CD14-positive monocyte (primary cell): ENCODE results near the gene SLC26A9. TPM values are rescaled to one million over a fixed set of nuclear protein-coding genes. Genes with fewer than 3 reads are reported as not detected.
A peak's percentile ranks its signal among the peaks of the same experiment; 100 is the strongest.

ENCODE experiments used
- DNase-seq, 3 donors: peaks; one replicate each; pipeline ENCODE4 v3.0.0-alpha.2; 2011 to 2022
- H2AFZ ChIP-seq: 2 replicates; pipeline ENCODE4 v1.6.0; 2012; ENCODE audit warnings: mild to moderate bottlenecking, low read depth, low read length, inconsistent platforms; ENCODE audit not compliant: insufficient read depth, poor library complexity, severe bottlenecking
- H3K27ac ChIP-seq, 2 donors: 1 replicate in 1 of 2; 2 replicates in 1 of 2; pipeline ENCODE4 v1.5.1; 2012 to 2013; ENCODE audit warnings: low read length in 2 of 2, control low read depth in 1 of 2, inconsistent platforms in 1 of 2, low read depth in 1 of 2, mild to moderate bottlenecking in 1 of 2
- H3K27me3 ChIP-seq, 2 donors: one replicate each; pipeline versions ENCODE4 v1.6.0 to v1.6.1; 2011 to 2013; ENCODE audit warnings: low read length in 2 of 2; ENCODE audit not compliant: control insufficient read depth in 2 of 2, insufficient read depth in 2 of 2
- H3K36me3 ChIP-seq, 2 donors: replicated peaks in 1 of 2; 1 replicate in 1 of 2; 2 replicates in 1 of 2; pipeline versions ENCODE4 v1.5.1 to v1.6.1; 2012 to 2013; ENCODE audit warnings: low read length in 2 of 2, control low read depth in 1 of 2, inconsistent platforms in 1 of 2, mild to moderate bottlenecking in 1 of 2; ENCODE audit not compliant: insufficient read depth in 2 of 2, control insufficient read depth in 1 of 2
- H3K4me1 ChIP-seq, 2 donors: 1 replicate in 1 of 2; 2 replicates in 1 of 2; pipeline versions ENCODE4 v1.5.1 to v1.6.1; 2012 to 2013; ENCODE audit warnings: low read length in 2 of 2, control low read depth in 1 of 2, inconsistent platforms in 1 of 2, mild to moderate bottlenecking in 1 of 2, moderate library complexity in 1 of 2; ENCODE audit not compliant: insufficient read depth in 2 of 2, control insufficient read depth in 1 of 2
- H3K4me2 ChIP-seq: replicated peaks from 2 replicates; pipeline ENCODE3; 2012; ENCODE audit warnings: low read length, moderate library complexity, mild to moderate bottlenecking; ENCODE audit not compliant: poor library complexity, severe bottlenecking; ENCODE audit errors: extremely low read depth
- H3K4me3 ChIP-seq, 3 experiments: fragments of 200-600 bp in 1 of 3; sonication (generic) in 1 of 3; replicated peaks in 1 of 3; 1 replicate in 2 of 3; 2 replicates in 1 of 3; pipeline ENCODE4 v1.5.1; 2011 to 2013; ENCODE audit warnings: low read length in 3 of 3, mild to moderate bottlenecking in 3 of 3, control low read depth in 2 of 3, low read depth in 2 of 3, inconsistent platforms in 1 of 3, moderate library complexity in 1 of 3
- H3K79me2 ChIP-seq: 2 replicates; pipeline ENCODE4 v1.6.0; 2012; ENCODE audit warnings: mild to moderate bottlenecking, control low read depth, inconsistent platforms, low read length, moderate library complexity; ENCODE audit not compliant: insufficient read depth
- H3K9ac ChIP-seq: 2 replicates; pipeline ENCODE4 v1.6.0; 2017; ENCODE audit warnings: low read length, mild to moderate bottlenecking; ENCODE audit not compliant: insufficient read depth, poor library complexity, severe bottlenecking
- H3K9me3 ChIP-seq, 2 donors: replicated peaks in 1 of 2; 1 replicate in 1 of 2; 2 replicates in 1 of 2; pipeline versions ENCODE4 v1.5.1 to v1.6.1; 2012 to 2013; ENCODE audit warnings: low read length in 2 of 2, control low read depth in 1 of 2; ENCODE audit not compliant: control insufficient read depth in 1 of 2, insufficient read depth in 1 of 2
- H4K20me1 ChIP-seq: 2 replicates; pipeline ENCODE4 v1.6.0; 2012; ENCODE audit warnings: mild to moderate bottlenecking, low read length, control low read depth, moderate library complexity; ENCODE audit not compliant: insufficient read depth
- H3K27ac Mint-ChIP-seq, 7 donors: one replicate each; pipeline ENCODE4 v1.8.0; 2020; ENCODE audit warnings: mild to moderate bottlenecking in 7 of 7, mixed read lengths in 7 of 7, moderate library complexity in 6 of 7, inconsistent platforms in 2 of 7
- H3K27me3 Mint-ChIP-seq, 3 donors: one replicate each; pipeline ENCODE4 v1.8.0; 2021 to 2022; ENCODE audit warnings: low read depth in 3 of 3, mild to moderate bottlenecking in 3 of 3, mixed read lengths in 3 of 3, moderate library complexity in 3 of 3, inconsistent platforms in 1 of 3
- H3K36me3 Mint-ChIP-seq, 2 donors: one replicate each; pipeline ENCODE4 v1.8.0; 2020; ENCODE audit warnings: mixed read lengths in 2 of 2, inconsistent platforms in 1 of 2, mild to moderate bottlenecking in 1 of 2
- H3K4me1 Mint-ChIP-seq: one replicate; pipeline ENCODE4 v1.8.0; 2020; ENCODE audit warnings: mild to moderate bottlenecking, mixed read lengths
- H3K4me3 Mint-ChIP-seq, 2 donors: one replicate each; pipeline ENCODE4 v1.8.0; 2020; ENCODE audit warnings: mild to moderate bottlenecking in 2 of 2, mixed read lengths in 2 of 2, moderate library complexity in 1 of 2
- H3K9me3 Mint-ChIP-seq, 7 donors: one replicate each; pipeline ENCODE4 v1.8.0; 2020 to 2022; ENCODE audit warnings: mixed read lengths in 7 of 7, mild to moderate bottlenecking in 6 of 7, moderate library complexity in 6 of 7, inconsistent platforms in 2 of 7
- WGBS: methylation state at CpG from one replicate; pipeline ENCODE4 v1.1.5; 2013; ENCODE audit warnings: missing lambda C conversion rate; ENCODE audit not compliant: insufficient coverage; 5-methylcytosine and 5-hydroxymethylcytosine counted together
- intact Hi-C, 2 donors: fragments of 100-400 bp; cut with micrococcal nuclease; formaldehyde crosslinking; loops; one replicate each; pipeline versions ENCODE4 v1.15.0 to v1.15.1; 2023
- polyA plus RNA-seq, 3 donors: library from polyadenylated mRNA; depleted of rRNA in 1 of 3; unstranded in 2 of 3; stranded (reverse) in 1 of 3; fragments of 300-500 nt in 2 of 3; fragments of >200 nt in 1 of 3; fragmentation: Illumina TruSeq in 2 of 3; gene quantifications; 1 replicate in 2 of 3; 2 replicates in 1 of 3; pipeline ENCODE4 v1.2.3, GENCODE V29; 2012 to 2021
- TF ChIP-seq, protein P1 (sequence below): fragments of 200-600 bp; IDR thresholded peaks from one replicate; pipeline ENCODE4 v1.8.0; 2022; ENCODE audit warnings: antibody characterized with exemption, mild to moderate bottlenecking

SLC26A9 gene
- polyA plus RNA-seq, 3 donors, result 0.04 TPM; not detected in 2

DNA sequence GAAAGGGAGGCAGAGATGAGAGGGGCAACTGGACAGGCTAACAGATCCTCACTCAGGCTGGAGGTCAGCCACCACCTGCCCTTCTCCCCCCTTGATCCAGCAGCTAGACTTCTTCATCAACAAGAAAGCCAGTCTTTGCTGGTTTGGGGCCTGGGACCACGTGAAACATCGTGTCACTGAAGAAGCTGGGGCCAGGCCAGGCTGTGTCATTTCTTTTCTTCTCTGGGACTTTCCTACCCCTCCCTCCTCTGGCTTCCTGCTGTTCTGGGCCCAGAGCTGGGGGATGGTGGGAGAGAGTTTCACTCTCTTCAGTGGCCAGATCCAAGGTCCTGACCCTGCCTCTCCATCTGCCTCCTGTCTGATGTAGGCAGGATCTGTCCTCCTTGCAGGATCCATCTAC is 18.1 kb upstream of the SLC26A9 start:
- Histone ChIP-seq H3K27ac (no peak overlapping the region), H3K9ac (no peak overlapping the region), H4K20me1 (no peaks in the 10 kb centered on the region), H3K4me3 (no peak overlapping the region), H2AFZ (no peak overlapping the region), H3K9me3 (no peaks in the 10 kb centered on the region), H3K79me2 (no peaks in the 10 kb centered on the region), H3K36me3 (no peaks in the 10 kb centered on the region), H3K27me3 (no peaks in the 10 kb centered on the region), H3K4me1 (peaks cover 18 to 33% of the 10 kb centered on the region in 2 donors), H3K4me2 (no peak overlapping the region)
- Mint-ChIP-seq H3K9me3 (no peaks in the 10 kb centered on the region), H3K36me3 (no peaks in the 10 kb centered on the region), H3K4me3 (no peak overlapping the region), H3K27ac (peak overlapping the region in 3 of 7 donors; percentile 6 to 76 (median 20)), H3K27me3 (peaks cover 5 to 11% (median 7%) of the 10 kb centered on the region in 3 donors), H3K4me1 (peaks cover 32% of the 10 kb centered on the region)
- TF ChIP-seq, protein P1, sequence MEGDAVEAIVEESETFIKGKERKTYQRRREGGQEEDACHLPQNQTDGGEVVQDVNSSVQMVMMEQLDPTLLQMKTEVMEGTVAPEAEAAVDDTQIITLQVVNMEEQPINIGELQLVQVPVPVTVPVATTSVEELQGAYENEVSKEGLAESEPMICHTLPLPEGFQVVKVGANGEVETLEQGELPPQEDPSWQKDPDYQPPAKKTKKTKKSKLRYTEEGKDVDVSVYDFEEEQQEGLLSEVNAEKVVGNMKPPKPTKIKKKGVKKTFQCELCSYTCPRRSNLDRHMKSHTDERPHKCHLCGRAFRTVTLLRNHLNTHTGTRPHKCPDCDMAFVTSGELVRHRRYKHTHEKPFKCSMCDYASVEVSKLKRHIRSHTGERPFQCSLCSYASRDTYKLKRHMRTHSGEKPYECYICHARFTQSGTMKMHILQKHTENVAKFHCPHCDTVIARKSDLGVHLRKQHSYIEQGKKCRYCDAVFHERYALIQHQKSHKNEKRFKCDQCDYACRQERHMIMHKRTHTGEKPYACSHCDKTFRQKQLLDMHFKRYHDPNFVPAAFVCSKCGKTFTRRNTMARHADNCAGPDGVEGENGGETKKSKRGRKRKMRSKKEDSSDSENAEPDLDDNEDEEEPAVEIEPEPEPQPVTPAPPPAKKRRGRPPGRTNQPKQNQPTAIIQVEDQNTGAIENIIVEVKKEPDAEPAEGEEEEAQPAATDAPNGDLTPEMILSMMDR, result no peak
- DNase-seq, result peak in 2 of 3 donors; percentile 56 to 59
- intact Hi-C loops, result no loop called here
- WGBS, result no CpG with 5 or more reads among the region's 2 CpGs

DNA sequence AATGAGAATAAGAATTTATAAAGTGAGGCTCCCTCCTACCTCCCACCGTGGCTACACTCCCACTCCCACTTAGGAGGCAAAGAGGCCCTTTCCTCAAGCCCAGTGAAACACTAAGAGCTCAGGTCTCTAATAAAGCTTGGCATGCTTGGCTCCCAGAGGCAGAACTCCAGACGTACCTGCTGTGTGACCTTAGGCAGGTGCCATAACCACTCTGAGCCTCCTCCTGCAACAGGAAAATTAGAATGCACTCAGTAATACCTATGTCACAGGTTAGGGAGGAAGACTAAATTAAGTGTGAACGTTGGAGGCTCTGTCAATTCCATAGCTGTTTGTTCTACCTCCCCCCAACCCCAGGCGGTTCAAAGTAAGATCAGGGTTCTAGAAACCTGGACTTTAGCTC is 16.5 kb upstream of the SLC26A9 start:
- Histone ChIP-seq H3K9ac (no peak overlapping the region), H3K9me3 (no peaks in the 10 kb centered on the region), H3K36me3 (no peaks in the 10 kb centered on the region), H4K20me1 (no peaks in the 10 kb centered on the region), H3K27ac (no peak overlapping the region), H3K4me2 (no peak overlapping the region), H2AFZ (no peak overlapping the region), H3K79me2 (no peaks in the 10 kb centered on the region), H3K27me3 (no peaks in the 10 kb centered on the region), H3K4me1 (peaks cover 18 to 33% of the 10 kb centered on the region in 2 donors), H3K4me3 (no peak overlapping the region)
- H3K4me1 Mint-ChIP-seq, result peaks cover 32% of the 10 kb centered on the region
- WGBS, result 83% methylated on average over 1 of the region's 4 CpGs
- intact Hi-C loops, result no loop called here
- H3K4me3 Mint-ChIP-seq, result no peak overlapping the region
- H3K9me3 Mint-ChIP-seq, result no peaks in the 10 kb centered on the region
- no peak for DNase-seq
- no peak overlapping the region for H3K27ac Mint-ChIP-seq
- no peaks in the 10 kb centered on the region for H3K36me3 Mint-ChIP-seq
- TF ChIP-seq, protein P1, result no peak
- peaks cover 8 to 12% (median 10%) of the 10 kb centered on the region in 3 donors for H3K27me3 Mint-ChIP-seq
